Gastrocnemius medialis (tissue), 4 donors: ENCODE measurements around the gene RPS6KA4.
"Not testable (repeated sequence)": the region's sequence is repeated elsewhere in the genome, so short reads cannot be mapped to it uniquely, and the experiment has no call there.

ENCODE experiments used
- POLR2A ChIP-seq, 2 donors: fragments of 450-650 bp; IDR thresholded peaks; one replicate each; pipeline ENCODE4 v1.6.1; 2017; ENCODE audit warnings: antibody characterized with exemption in 2 of 2, mild to moderate bottlenecking in 2 of 2, moderate library complexity in 2 of 2
- TF ChIP-seq, protein P1 (sequence below), 5 experiments: fragments of 450-650 bp in 3 of 5; fragments of 200-600 bp in 2 of 5; sonication (generic) in 2 of 5; IDR thresholded peaks in 4 of 5; conservative IDR thresholded peaks in 1 of 5; 1 replicate in 4 of 5; 2 replicates in 1 of 5; pipeline ENCODE4 v1.5.1; 2016 to 2019; ENCODE audit warnings: antibody characterized with exemption in 5 of 5, mild to moderate bottlenecking in 3 of 5, moderate library complexity in 3 of 5

DNA sequence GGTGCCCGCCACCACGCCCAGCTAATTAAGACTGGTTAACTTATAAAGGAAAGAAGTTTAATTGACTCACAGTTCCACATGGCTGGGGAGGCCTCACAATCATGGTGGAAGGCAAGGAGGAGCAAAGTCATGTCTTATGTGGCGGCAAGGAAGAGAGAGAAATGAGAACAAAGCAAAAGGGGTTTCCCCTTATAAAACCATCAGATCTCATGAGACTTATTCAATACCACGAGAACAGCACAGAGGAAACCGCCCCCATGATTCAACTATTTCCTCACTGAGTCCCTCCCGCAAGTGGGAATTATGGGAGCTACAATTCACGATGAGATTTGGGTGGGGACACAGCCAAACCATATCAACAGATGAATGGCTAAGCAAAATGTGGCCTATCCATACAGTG lies 59.3 kb downstream of the RPS6KA4 start:
- TF ChIP-seq, protein P1, sequence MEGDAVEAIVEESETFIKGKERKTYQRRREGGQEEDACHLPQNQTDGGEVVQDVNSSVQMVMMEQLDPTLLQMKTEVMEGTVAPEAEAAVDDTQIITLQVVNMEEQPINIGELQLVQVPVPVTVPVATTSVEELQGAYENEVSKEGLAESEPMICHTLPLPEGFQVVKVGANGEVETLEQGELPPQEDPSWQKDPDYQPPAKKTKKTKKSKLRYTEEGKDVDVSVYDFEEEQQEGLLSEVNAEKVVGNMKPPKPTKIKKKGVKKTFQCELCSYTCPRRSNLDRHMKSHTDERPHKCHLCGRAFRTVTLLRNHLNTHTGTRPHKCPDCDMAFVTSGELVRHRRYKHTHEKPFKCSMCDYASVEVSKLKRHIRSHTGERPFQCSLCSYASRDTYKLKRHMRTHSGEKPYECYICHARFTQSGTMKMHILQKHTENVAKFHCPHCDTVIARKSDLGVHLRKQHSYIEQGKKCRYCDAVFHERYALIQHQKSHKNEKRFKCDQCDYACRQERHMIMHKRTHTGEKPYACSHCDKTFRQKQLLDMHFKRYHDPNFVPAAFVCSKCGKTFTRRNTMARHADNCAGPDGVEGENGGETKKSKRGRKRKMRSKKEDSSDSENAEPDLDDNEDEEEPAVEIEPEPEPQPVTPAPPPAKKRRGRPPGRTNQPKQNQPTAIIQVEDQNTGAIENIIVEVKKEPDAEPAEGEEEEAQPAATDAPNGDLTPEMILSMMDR (IDR thresholded peaks at IDR 0.05 in 4 of 5, conservative IDR thresholded peaks at IDR 0.05 in 1 of 5) = not testable (repeated sequence)
- not testable (repeated sequence) for TF ChIP-seq POLR2A (IDR thresholded peaks at IDR 0.05)
